OCI-LY7 (cell line): Measurements from ENCODE around the gene POLR2E. TPM values are rescaled to one million over a fixed set of nuclear protein-coding genes. Genes with fewer than 3 reads are reported as not detected.

Source experiments
- BruUV-seq: library from RNA; stranded (reverse); fragments of 400-500 nt; replicated peaks from 2 replicates; lab custom pipeline; 2021; lab: Mats Ljungman, UMichigan
- CTCF ChIA-PET: fragments of 300-600 bp; sonication (Branson Sonifier 250); formaldehyde crosslinking; loops from one replicate; lab custom pipeline; 2022; ENCODE audit warnings: antibody characterized with exemption; ENCODE audit not compliant: unreplicated experiment; lab: Charles Lee
- POLR2A ChIA-PET: fragments of 300-600 bp; sonication (Branson Sonifier 250); formaldehyde crosslinking; loops from one replicate; lab custom pipeline; 2022; ENCODE audit warnings: antibody characterized with exemption; lab: Charles Lee
- DNase-seq: peaks from one replicate; pipeline ENCODE4 v3.0.0-alpha.2; 2015; ENCODE audit warnings: low spot score
- H2AFZ ChIP-seq: fragments of 200-600 bp; sonication (generic), shearing (Covaris generic); 2 replicates; pipeline ENCODE4 v1.6.1; 2014; ENCODE audit warnings: mild to moderate bottlenecking, antibody characterized with exemption, low read length, moderate library complexity
- H3K27ac ChIP-seq: fragments of 200-600 bp; sonication (generic); 2 replicates; pipeline ENCODE4 v1.5.1; 2014; ENCODE audit warnings: mixed run types, low read depth, mild to moderate bottlenecking, moderate library complexity, low read length, inconsistent platforms; ENCODE audit not compliant: poor library complexity, severe bottlenecking
- H3K36me3 ChIP-seq: fragments of 200-600 bp; sonication (generic); 2 replicates; pipeline ENCODE4 v1.6.1; 2014; ENCODE audit warnings: mild to moderate bottlenecking, antibody characterized with exemption, low read length, moderate library complexity, mixed read lengths; ENCODE audit not compliant: insufficient read depth
- H3K4me1 ChIP-seq: fragments of 200-600 bp; sonication (generic); 2 replicates; pipeline ENCODE4 v1.5.1; 2014; ENCODE audit warnings: mild to moderate bottlenecking, low read length; ENCODE audit not compliant: insufficient read depth, poor library complexity, severe bottlenecking
- H3K4me2 ChIP-seq: fragments of 200-600 bp; sonication (generic); 2 replicates; pipeline ENCODE4 v1.6.1; 2014; ENCODE audit warnings: mild to moderate bottlenecking, low read length
- H3K4me3 ChIP-seq: fragments of 200-600 bp; sonication (generic); 2 replicates; pipeline ENCODE4 v1.5.1; 2014; ENCODE audit warnings: mild to moderate bottlenecking, low read depth, low read length; ENCODE audit not compliant: poor library complexity, severe bottlenecking
- H3K79me2 ChIP-seq: fragments of 200-600 bp; sonication (generic); 2 replicates; pipeline ENCODE4 v1.6.1; 2016; ENCODE audit warnings: low read depth, mild to moderate bottlenecking, low read length, moderate library complexity, mixed read lengths; ENCODE audit not compliant: insufficient read depth
- H3K9me2 ChIP-seq: fragments of 200-600 bp; sonication (generic); 2 replicates; pipeline ENCODE4 v1.6.1; 2016; ENCODE audit warnings: mild to moderate bottlenecking, low read length, mixed read lengths; ENCODE audit not compliant: insufficient read depth
- H3K9me3 ChIP-seq: fragments of 200-600 bp; sonication (generic); 2 replicates; pipeline ENCODE4 v1.6.1; 2014; ENCODE audit warnings: mild to moderate bottlenecking, mixed run types, low read length, mixed read lengths
- H4K20me1 ChIP-seq: fragments of 200-600 bp; sonication (generic); 2 replicates; pipeline ENCODE4 v1.6.1; 2014; ENCODE audit warnings: mild to moderate bottlenecking, antibody characterized with exemption, low read length, moderate library complexity, mixed read lengths; ENCODE audit not compliant: insufficient read depth
- CTCF ChIP-seq: fragments of 200-600 bp; sonication (generic); conservative IDR thresholded peaks from 2 replicates; pipeline ENCODE4 v1.5.1; 2014; ENCODE audit warnings: mild to moderate bottlenecking, antibody characterized with exemption, low read length, moderate library complexity, mixed read lengths
- EZH2phosphoT487 ChIP-seq: fragments of 200-600 bp; sonication (generic); IDR thresholded peaks from 2 replicates; pipeline ENCODE4 v1.6.1; 2018; ENCODE audit warnings: low read depth, borderline replicate concordance, mild to moderate bottlenecking, mixed run types, antibody characterized with exemption, low read length, moderate library complexity, mixed read lengths
- intact Hi-C: fragments of 100-400 bp; cut with micrococcal nuclease; formaldehyde crosslinking; loops from one replicate; pipeline ENCODE4 v1.10.0; 2022; ENCODE audit not compliant: unreplicated experiment
- total RNA-seq, 2 experiments: library from RNA; depleted of rRNA in 1 of 2; stranded (reverse); fragments of >200 nt in 1 of 2; shearing (Covaris generic) in 1 of 2; gene quantifications; 2 replicates each; pipeline ENCODE4 v1.2.3, GENCODE V29; 2014 to 2022

Gene POLR2E
- total RNA-seq, 2 experiments from 2014 or later = 153 to 193 TPM

GRCh38 chr19:1107661-1108261 is 12.6 kb upstream of the POLR2E start:
- ChIA-PET CTCF (no interaction called here), POLR2A (no interaction called here)
- intact Hi-C loops = no loop called here
- H2AFZ ChIP-seq = no peak overlapping the region
- no TSS peak for BruUV-seq
- H3K27ac ChIP-seq = no peak overlapping the region
- no peak for DNase-seq
- H3K79me2 ChIP-seq = no peaks in the 10 kb centered on the region
- no peak for TF ChIP-seq CTCF
- TF ChIP-seq EZH2phosphoT487 = no peak
- H3K9me2 ChIP-seq = no peaks in the 10 kb centered on the region
- peaks cover 38% of the 10 kb centered on the region for H3K36me3 ChIP-seq
- H3K4me2 ChIP-seq = 0 out of 2 replicates have a peak overlapping the region, but pooled peaks have one; percentile 13
- peaks cover 6% of the 10 kb centered on the region; the same call in 1 of the 2 replicates for H4K20me1 ChIP-seq
- no peaks in the 10 kb centered on the region for H3K9me3 ChIP-seq
- no peak overlapping the region for H3K4me3 ChIP-seq
- H3K4me1 ChIP-seq = peaks cover 29% of the 10 kb centered on the region

GRCh38 chr19:1106841-1107660 is 11.9 kb upstream of the POLR2E start:
- BruUV-seq = no TSS peak
- Histone ChIP-seq H3K4me2 (peak overlapping the region; percentile 17; the same call in 1 of the 2 replicates), H3K9me3 (no peaks in the 10 kb centered on the region), H3K4me3 (no peak overlapping the region), H3K36me3 (peaks cover 31% of the 10 kb centered on the region), H3K79me2 (no peaks in the 10 kb centered on the region), H3K27ac (no peak overlapping the region), H4K20me1 (peaks cover 6% of the 10 kb centered on the region; the same call in 1 of the 2 replicates), H3K4me1 (peaks cover 36% of the 10 kb centered on the region), H3K9me2 (no peaks in the 10 kb centered on the region), H2AFZ (no peak overlapping the region)
- intact Hi-C loops = no loop called here
- DNase-seq = no peak
- TF ChIP-seq EZH2phosphoT487 (no peak), CTCF (no peak)
- ChIA-PET POLR2A (no interaction called here), CTCF (no interaction called here)
